ENCODE measurements around the gene THAP11. TPM values are rescaled to one million over a fixed set of nuclear protein-coding genes. Genes with fewer than 3 reads are reported as not detected.

Gene THAP11
- total and polyA plus RNA-seq, 2 of the 13 experiments (the other 11 are each of a cell fraction or from before 2014, with no cell fraction given), result 44.2 to 53.4 TPM

DNA sequence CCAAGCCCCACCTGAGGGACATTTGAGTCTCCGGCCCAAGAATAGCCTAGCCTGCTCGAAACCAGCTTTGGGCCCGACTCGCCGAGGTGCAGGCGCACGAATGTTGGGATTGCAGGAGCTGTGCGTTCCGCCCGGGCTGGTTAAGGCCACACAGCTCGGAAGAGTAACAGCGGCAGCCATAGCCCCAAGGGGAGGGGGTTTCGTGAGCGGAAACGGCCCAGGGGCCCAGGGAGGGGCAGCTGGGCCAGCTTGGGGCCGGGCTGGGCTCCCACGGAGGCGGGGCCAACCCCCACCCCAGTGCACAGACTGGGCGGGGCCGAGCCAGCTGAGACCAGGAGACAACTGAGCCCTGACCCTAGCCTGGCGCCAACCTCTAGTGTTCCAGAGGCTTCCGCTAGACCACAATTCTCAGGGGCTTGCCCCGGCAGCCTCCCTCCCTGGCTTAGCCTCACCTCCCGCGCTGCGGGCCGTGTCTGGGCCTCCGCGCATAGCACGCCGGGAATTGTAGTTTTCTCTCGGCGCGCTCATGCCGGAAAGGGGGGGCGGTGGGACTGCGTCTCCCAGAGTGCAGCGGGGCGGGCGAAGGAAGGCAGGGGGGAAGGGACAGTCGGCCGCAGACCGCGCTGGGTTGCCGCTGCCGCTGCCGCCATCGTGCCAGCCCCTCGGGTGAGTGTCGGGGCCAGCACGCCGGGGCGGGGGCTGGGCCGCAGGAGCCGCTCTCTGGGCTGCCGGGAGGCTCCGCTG is 4.4 kb downstream of the THAP11 start, which contains the start of gene NUTF2 (continued):
- no peak for TF ChIP-seq MATR3 (CRISPR knock-in tag; IDR thresholded peaks at IDR 0.05)
- TF ChIP-seq, protein P1, sequence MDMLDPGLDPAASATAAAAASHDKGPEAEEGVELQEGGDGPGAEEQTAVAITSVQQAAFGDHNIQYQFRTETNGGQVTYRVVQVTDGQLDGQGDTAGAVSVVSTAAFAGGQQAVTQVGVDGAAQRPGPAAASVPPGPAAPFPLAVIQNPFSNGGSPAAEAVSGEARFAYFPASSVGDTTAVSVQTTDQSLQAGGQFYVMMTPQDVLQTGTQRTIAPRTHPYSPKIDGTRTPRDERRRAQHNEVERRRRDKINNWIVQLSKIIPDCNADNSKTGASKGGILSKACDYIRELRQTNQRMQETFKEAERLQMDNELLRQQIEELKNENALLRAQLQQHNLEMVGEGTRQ (IDR thresholded peaks at IDR 0.05; ENCODE audit: low read depth, low read length), result no peak
- TF ChIP-seq, protein P1 (CRISPR knock-in tag; IDR thresholded peaks at IDR 0.05; ENCODE audit: borderline replicate concordance), result no peak
- TF ChIP-seq TAF1 (CRISPR knock-in tag; IDR thresholded peaks at IDR 0.05), result peak; percentile 71
- peak; percentile 89 for TF ChIP-seq ZNF781 (CRISPR knock-in tag; IDR thresholded peaks at IDR 0.05; ENCODE audit: borderline replicate concordance, not compliant biosample characterization)
- TF ChIP-seq SALL1 (CRISPR knock-in tag; IDR thresholded peaks at IDR 0.05), result peak; percentile 88
- peak; percentile 59 for TF ChIP-seq ZMYM2 (CRISPR knock-in tag; IDR thresholded peaks at IDR 0.05)
- TF ChIP-seq, protein P2, sequence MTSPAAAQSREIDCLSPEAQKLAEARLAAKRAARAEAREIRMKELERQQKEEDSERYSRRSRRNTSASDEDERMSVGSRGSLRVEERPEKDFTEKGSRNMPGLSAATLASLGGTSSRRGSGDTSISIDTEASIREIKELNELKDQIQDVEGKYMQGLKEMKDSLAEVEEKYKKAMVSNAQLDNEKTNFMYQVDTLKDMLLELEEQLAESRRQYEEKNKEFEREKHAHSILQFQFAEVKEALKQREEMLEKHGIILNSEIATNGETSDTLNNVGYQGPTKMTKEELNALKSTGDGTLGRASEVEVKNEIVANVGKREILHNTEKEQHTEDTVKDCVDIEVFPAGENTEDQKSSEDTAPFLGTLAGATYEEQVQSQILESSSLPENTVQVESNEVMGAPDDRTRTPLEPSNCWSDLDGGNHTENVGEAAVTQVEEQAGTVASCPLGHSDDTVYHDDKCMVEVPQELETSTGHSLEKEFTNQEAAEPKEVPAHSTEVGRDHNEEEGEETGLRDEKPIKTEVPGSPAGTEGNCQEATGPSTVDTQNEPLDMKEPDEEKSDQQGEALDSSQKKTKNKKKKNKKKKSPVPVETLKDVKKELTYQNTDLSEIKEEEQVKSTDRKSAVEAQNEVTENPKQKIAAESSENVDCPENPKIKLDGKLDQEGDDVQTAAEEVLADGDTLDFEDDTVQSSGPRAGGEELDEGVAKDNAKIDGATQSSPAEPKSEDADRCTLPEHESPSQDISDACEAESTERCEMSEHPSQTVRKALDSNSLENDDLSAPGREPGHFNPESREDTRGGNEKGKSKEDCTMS (CRISPR knock-in tag; conservative IDR thresholded peaks at IDR 0.05), result no peak
- peak; percentile 74 for TF ChIP-seq HMG20B (CRISPR knock-in tag; conservative IDR thresholded peaks at IDR 0.05)
- peak; percentile 60; the same call in 1 of the 2 replicates for TF ChIP-seq SIN3B (IDR thresholded peaks at IDR 0.05; ENCODE audit: low read length)
- no peak for TF ChIP-seq XBP1 (CRISPR knock-in tag; IDR thresholded peaks at IDR 0.05)
- peak; percentile 83 for TF ChIP-seq ZSCAN25 (CRISPR knock-in tag; IDR thresholded peaks at IDR 0.05)
- no peak for TF ChIP-seq HMGA1 (CRISPR knock-in tag; conservative IDR thresholded peaks at IDR 0.05)
- TF ChIP-seq PRPF4 (IDR thresholded peaks at IDR 0.05; ENCODE audit: low read depth, low read length, poor library complexity, severe bottlenecking), result peak; percentile 71
- peak; percentile 91; the same call in 1 of the 2 replicates for TF ChIP-seq ZNF124 (CRISPR knock-in tag; IDR thresholded peaks at IDR 0.05)
- no peak for TF ChIP-seq ZNF235 (CRISPR knock-in tag; IDR thresholded peaks at IDR 0.05; ENCODE audit: borderline replicate concordance)
- TF ChIP-seq NCOA1 (CRISPR knock-in tag; IDR thresholded peaks at IDR 0.05), result no peak
- TF ChIP-seq ZSCAN20 (CRISPR knock-in tag; IDR thresholded peaks at IDR 0.05; ENCODE audit: borderline replicate concordance), result no peak
- TF ChIP-seq ZNF430 (CRISPR knock-in tag; IDR thresholded peaks at IDR 0.05), result peak; percentile 91
- peak; percentile 57 for TF ChIP-seq ZNF598 (CRISPR knock-in tag; IDR thresholded peaks at IDR 0.05; ENCODE audit: borderline replicate concordance)
- TF ChIP-seq ZNF652 (CRISPR knock-in tag; IDR thresholded peaks at IDR 0.05; ENCODE audit: borderline replicate concordance, low read depth), result no peak
- no peak; the same call in none of the 2 replicates for TF ChIP-seq HIVEP1 (CRISPR knock-in tag; IDR thresholded peaks at IDR 0.05)
- TF ChIP-seq, protein P3, sequence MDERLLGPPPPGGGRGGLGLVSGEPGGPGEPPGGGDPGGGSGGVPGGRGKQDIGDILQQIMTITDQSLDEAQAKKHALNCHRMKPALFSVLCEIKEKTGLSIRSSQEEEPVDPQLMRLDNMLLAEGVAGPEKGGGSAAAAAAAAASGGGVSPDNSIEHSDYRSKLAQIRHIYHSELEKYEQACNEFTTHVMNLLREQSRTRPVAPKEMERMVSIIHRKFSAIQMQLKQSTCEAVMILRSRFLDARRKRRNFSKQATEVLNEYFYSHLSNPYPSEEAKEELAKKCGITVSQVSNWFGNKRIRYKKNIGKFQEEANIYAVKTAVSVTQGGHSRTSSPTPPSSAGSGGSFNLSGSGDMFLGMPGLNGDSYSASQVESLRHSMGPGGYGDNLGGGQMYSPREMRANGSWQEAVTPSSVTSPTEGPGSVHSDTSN (CRISPR knock-in tag; IDR thresholded peaks at IDR 0.05), result no peak
- TF ChIP-seq REPIN1 (CRISPR knock-in tag; IDR thresholded peaks at IDR 0.05; ENCODE audit: borderline replicate concordance, low read depth), result peak; percentile 94

All from HepG2 (cell line).